ENCODE measurements around the gene ASTN2. TPM values are rescaled to one million over a fixed set of nuclear protein-coding genes. Genes with fewer than 3 reads are reported as not detected.

ASTN2 gene
- total and polyA plus RNA-seq, 9 of the 15 experiments (the other 6 are each of a cell fraction or from before 2014, with no cell fraction given), result 0.56 to 3.5 (median 1.9) TPM

- ATAC-seq (no peak), DNase-seq (ENCODE audit: extremely low read depth in 1 of 4, low spot score in 3 of 4) (no peak), FAIRE-seq (no peak)
- Histone ChIP-seq H3K27ac (ENCODE audit: extremely low read depth, low read depth, low read length) (no peak overlapping the region), H3K4me3 (no peak overlapping the region), H4K20me1 (replicated peaks; ENCODE audit: control insufficient read depth, insufficient read depth, low read length) (no peaks in the 10 kb centered on the region), H3K27me3 (ENCODE audit: control insufficient read depth in 2 of 2, insufficient read depth in 2 of 2, low read length in 2 of 2) (no peaks in the 10 kb centered on the region), H3K79me2 (ENCODE audit: control insufficient read depth, insufficient read depth, low read length) (no peaks in the 10 kb centered on the region), H3K9me1 (ENCODE audit: control insufficient read depth, insufficient read depth, low read length) (no peaks in the 10 kb centered on the region), H3K4me1 (replicated peaks in 1 of 2; ENCODE audit: control insufficient read depth in 2 of 2, insufficient read depth in 2 of 2, low read length in 2 of 2) (no peaks in the 10 kb centered on the region), H3K9me3 (replicated peaks; ENCODE audit: control insufficient read depth, insufficient read depth, low read depth, low read length) (no peaks in the 10 kb centered on the region), H3K4me2 (ENCODE audit: insufficient read depth, low read length) (no peak overlapping the region), H3K36me3 (ENCODE audit: control insufficient read depth, insufficient read depth, low read length) (no peaks in the 10 kb centered on the region), H3K9ac (ENCODE audit: insufficient read depth in 1 of 2, low read depth in 2 of 2, low read length in 2 of 2) (no peak overlapping the region), H2AFZ (ENCODE audit: low read depth, low read length) (no peak overlapping the region)
- POLR2A ChIA-PET, result no interaction called here
- CTCF ChIA-PET (ENCODE audit: low intra/inter-chr PET ratio), result no interaction called here
- no TSS peak for BruUV-seq (replicated peaks)
- intact Hi-C loops (cut with micrococcal nuclease) (no loop called here), in situ Hi-C loops (cut with MboI) (no loop called here)
- WGBS (ENCODE audit: insufficient coverage, low coverage, missing lambda C conversion rate), result 0% methylated on average over 3 of the region's 3 CpGs
- TF ChIP-seq HMG20B (CRISPR knock-in tag; IDR thresholded peaks at IDR 0.05), result no peak
- TF ChIP-seq ZNF444 (CRISPR knock-in tag; IDR thresholded peaks at IDR 0.05), result no peak
- TF ChIP-seq ZNF253 (CRISPR knock-in tag; conservative IDR thresholded peaks at IDR 0.05), result no peak
- TF ChIP-seq PYGO2 (tag; IDR thresholded peaks at IDR 0.05), result no peak
- no peak for TF ChIP-seq MTA1 (IDR thresholded peaks at IDR 0.05; ENCODE audit: borderline replicate concordance)
- no peak for TF ChIP-seq STAT5B (CRISPR knock-in tag; IDR thresholded peaks at IDR 0.05)
- no peak for TF ChIP-seq SETDB1 (IDR thresholded peaks at IDR 0.05; ENCODE audit: low read length)
- TF ChIP-seq, protein P1, sequence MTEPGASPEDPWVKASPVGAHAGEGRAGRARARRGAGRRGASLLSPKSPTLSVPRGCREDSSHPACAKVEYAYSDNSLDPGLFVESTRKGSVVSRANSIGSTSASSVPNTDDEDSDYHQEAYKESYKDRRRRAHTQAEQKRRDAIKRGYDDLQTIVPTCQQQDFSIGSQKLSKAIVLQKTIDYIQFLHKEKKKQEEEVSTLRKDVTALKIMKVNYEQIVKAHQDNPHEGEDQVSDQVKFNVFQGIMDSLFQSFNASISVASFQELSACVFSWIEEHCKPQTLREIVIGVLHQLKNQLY (CRISPR knock-in tag; conservative IDR thresholded peaks at IDR 0.05), result no peak
- no peak for TF ChIP-seq CCNT2 (IDR thresholded peaks at IDR 0.05; ENCODE audit: borderline replicate concordance, extremely low read depth, insufficient read length, low read depth, low read length)
- no peak for TF ChIP-seq CAMTA2 (CRISPR knock-in tag; conservative IDR thresholded peaks at IDR 0.05)
- TF ChIP-seq POLR3A (IDR thresholded peaks at IDR 0.05; ENCODE audit: borderline replicate concordance, extremely low read depth, insufficient read depth, insufficient read length), result no peak
- TF ChIP-seq BRD4 (IDR thresholded peaks at IDR 0.05), result no peak
- TF ChIP-seq CBFA2T3 (IDR thresholded peaks at IDR 0.05), result no peak
- TF ChIP-seq ZC3H11A (IDR thresholded peaks at IDR 0.05; ENCODE audit: low read depth, low read length), result no peak
- no peak for TF ChIP-seq GTF2A2 (tag; IDR thresholded peaks at IDR 0.05)
- no peak for TF ChIP-seq ZBTB9 (CRISPR knock-in tag; IDR thresholded peaks at IDR 0.05)
- no peak for TF ChIP-seq PURB (CRISPR knock-in tag; IDR thresholded peaks at IDR 0.05; ENCODE audit: low read depth)
- TF ChIP-seq SIN3A (IDR thresholded peaks at IDR 0.05; ENCODE audit: borderline replicate concordance in 2 of 2, control insufficient read depth in 1 of 2, low read depth in 2 of 2, low read length in 2 of 2), result no peak
- TF ChIP-seq NONO (IDR thresholded peaks at IDR 0.05; ENCODE audit: low read depth in 2 of 2, low read length in 1 of 2), result no peak
Measured at GRCh38 chr9:116891424-116891823, 523.4 kb downstream of the ASTN2 start.

Measured in K562 (cell line).